B cell (primary cell): Measurements from ENCODE around the gene PDE3A.

Experiments used
- EZH2 ChIP-seq: IDR thresholded peaks from 2 replicates; pipeline ENCODE4 v1.6.1; 2012; ENCODE audit warnings: borderline replicate concordance, low read depth, mild to moderate bottlenecking, moderate library complexity, low read length; ENCODE audit not compliant: insufficient read depth, poor library complexity, severe bottlenecking
- TF ChIP-seq, protein P1 (sequence below): fragments of 200-600 bp; IDR thresholded peaks from one replicate; pipeline ENCODE4 v1.8.0; 2022; ENCODE audit warnings: antibody characterized with exemption, mild to moderate bottlenecking

- TF ChIP-seq, protein P1, sequence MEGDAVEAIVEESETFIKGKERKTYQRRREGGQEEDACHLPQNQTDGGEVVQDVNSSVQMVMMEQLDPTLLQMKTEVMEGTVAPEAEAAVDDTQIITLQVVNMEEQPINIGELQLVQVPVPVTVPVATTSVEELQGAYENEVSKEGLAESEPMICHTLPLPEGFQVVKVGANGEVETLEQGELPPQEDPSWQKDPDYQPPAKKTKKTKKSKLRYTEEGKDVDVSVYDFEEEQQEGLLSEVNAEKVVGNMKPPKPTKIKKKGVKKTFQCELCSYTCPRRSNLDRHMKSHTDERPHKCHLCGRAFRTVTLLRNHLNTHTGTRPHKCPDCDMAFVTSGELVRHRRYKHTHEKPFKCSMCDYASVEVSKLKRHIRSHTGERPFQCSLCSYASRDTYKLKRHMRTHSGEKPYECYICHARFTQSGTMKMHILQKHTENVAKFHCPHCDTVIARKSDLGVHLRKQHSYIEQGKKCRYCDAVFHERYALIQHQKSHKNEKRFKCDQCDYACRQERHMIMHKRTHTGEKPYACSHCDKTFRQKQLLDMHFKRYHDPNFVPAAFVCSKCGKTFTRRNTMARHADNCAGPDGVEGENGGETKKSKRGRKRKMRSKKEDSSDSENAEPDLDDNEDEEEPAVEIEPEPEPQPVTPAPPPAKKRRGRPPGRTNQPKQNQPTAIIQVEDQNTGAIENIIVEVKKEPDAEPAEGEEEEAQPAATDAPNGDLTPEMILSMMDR, result no peak
- no peak for TF ChIP-seq EZH2
Observed at GRCh38 chr12:20716037-20716436, 347.7 kb downstream of the PDE3A start.
